ENCODE measurements around the gene IL10RB. TPM values are rescaled to one million over a fixed set of nuclear protein-coding genes. Genes with fewer than 3 reads are reported as not detected.

The IL10RB gene
- total and polyA plus RNA-seq, 4 donors = 26.7 to 89.1 (median 42.9) TPM

GRCh38 chr21:33291686-33292085 is 25.5 kb downstream of the IL10RB start:
- Histone ChIP-seq H3K4me3 (no peak overlapping the region), H3K9ac (ENCODE audit: insufficient read depth in 1 of 2, low read length in 2 of 2) (no peak overlapping the region), H3K27me3 (ENCODE audit: control insufficient read depth in 3 of 3, insufficient read depth in 3 of 3, low read length in 2 of 3) (no peaks in the 10 kb centered on the region), H3K36me3 (ENCODE audit: control insufficient read depth in 4 of 4, insufficient read depth in 4 of 4, low read length in 4 of 4) (peaks cover 0 to 31% (median 7%) of the 10 kb centered on the region in 4 donors), H3K4me1 (ENCODE audit: control insufficient read depth in 5 of 5, insufficient read depth in 5 of 5, low read length in 5 of 5) (peaks cover 0 to 17% (median 5%) of the 10 kb centered on the region in 5 donors), H3K9me3 (ENCODE audit: control insufficient read depth in 4 of 4, insufficient read depth in 3 of 4, low read length in 3 of 4) (no peaks in the 10 kb centered on the region), H3K27ac (ENCODE audit: low read depth in 1 of 2, low read length in 1 of 2) (no peak overlapping the region)
- DNase-seq = no peak
- ATAC-seq (ENCODE audit: insufficient read depth, low FRiP score) = no peak
- no peak for TF ChIP-seq CTCF (IDR thresholded peaks at IDR 0.05; ENCODE audit: control extremely low read depth, extremely low read depth)
- 97 to 98% methylated on average over 9 of the region's 9 CpGs for WGBS, 2 donors

GRCh38 chr21:33292724-33293123 is 26.6 kb downstream of the IL10RB start:
- no peak for DNase-seq
- no peak for TF ChIP-seq CTCF (IDR thresholded peaks at IDR 0.05; ENCODE audit: control extremely low read depth, extremely low read depth)
- Histone ChIP-seq H3K4me1 (ENCODE audit: control insufficient read depth in 5 of 5, insufficient read depth in 5 of 5, low read length in 5 of 5) (peaks cover 0 to 17% (median 0%) of the 10 kb centered on the region in 5 donors), H3K27me3 (ENCODE audit: control insufficient read depth in 3 of 3, insufficient read depth in 3 of 3, low read length in 2 of 3) (no peaks in the 10 kb centered on the region), H3K36me3 (ENCODE audit: control insufficient read depth in 4 of 4, insufficient read depth in 4 of 4, low read length in 4 of 4) (peaks cover 0 to 31% (median 7%) of the 10 kb centered on the region in 4 donors), H3K9me3 (ENCODE audit: control insufficient read depth in 4 of 4, insufficient read depth in 3 of 4, low read length in 3 of 4) (no peaks in the 10 kb centered on the region), H3K4me3 (no peak overlapping the region), H3K27ac (ENCODE audit: low read depth in 1 of 2, low read length in 1 of 2) (no peak overlapping the region), H3K9ac (ENCODE audit: insufficient read depth in 1 of 2, low read length in 2 of 2) (no peak overlapping the region)
- no peak for ATAC-seq (ENCODE audit: insufficient read depth, low FRiP score)
- 76 to 81% methylated on average over 5 of the region's 5 CpGs for WGBS, 2 donors

- H3K4me1 ChIP-seq (ENCODE audit: control insufficient read depth in 5 of 5, insufficient read depth in 5 of 5, low read length in 5 of 5) = peaks cover 0 to 17% (median 0%) of the 10 kb centered on the region in 5 donors
- 95 to 99% methylated on average over 7 of the region's 7 CpGs for WGBS, 2 donors
- no peak overlapping the region for H3K27ac ChIP-seq (ENCODE audit: low read depth in 1 of 2, low read length in 1 of 2)
- ATAC-seq (ENCODE audit: insufficient read depth, low FRiP score) = no peak
- H3K9ac ChIP-seq (ENCODE audit: insufficient read depth in 1 of 2, low read length in 2 of 2) = peak overlapping the region in 1 of 2 donors; percentile 34
- no peak overlapping the region for H3K4me3 ChIP-seq
- DNase-seq = no peak
- no peaks in the 10 kb centered on the region for H3K9me3 ChIP-seq (ENCODE audit: control insufficient read depth in 4 of 4, insufficient read depth in 3 of 4, low read length in 3 of 4)
- H3K36me3 ChIP-seq (ENCODE audit: control insufficient read depth in 4 of 4, insufficient read depth in 4 of 4, low read length in 4 of 4) = peaks cover 0 to 28% (median 7%) of the 10 kb centered on the region in 4 donors
- no peaks in the 10 kb centered on the region for H3K27me3 ChIP-seq (ENCODE audit: control insufficient read depth in 3 of 3, insufficient read depth in 3 of 3, low read length in 2 of 3)
- no peak for TF ChIP-seq CTCF (IDR thresholded peaks at IDR 0.05; ENCODE audit: control extremely low read depth, extremely low read depth)
These were observed 27.0 kb downstream of the IL10RB start for GRCh38 chr21:33293136-33293535.

GRCh38 chr21:33293811-33294216 is 27.6 kb downstream of the IL10RB start:
- no peaks in the 10 kb centered on the region for H3K27me3 ChIP-seq (ENCODE audit: control insufficient read depth in 3 of 3, insufficient read depth in 3 of 3, low read length in 2 of 3)
- ATAC-seq (ENCODE audit: insufficient read depth, low FRiP score) = no peak
- no peak overlapping the region for H3K9ac ChIP-seq (ENCODE audit: insufficient read depth in 1 of 2, low read length in 2 of 2)
- no peaks in the 10 kb centered on the region for H3K9me3 ChIP-seq (ENCODE audit: control insufficient read depth in 4 of 4, insufficient read depth in 3 of 4, low read length in 3 of 4)
- H3K4me1 ChIP-seq (ENCODE audit: control insufficient read depth in 5 of 5, insufficient read depth in 5 of 5, low read length in 5 of 5) = peaks cover 0 to 17% (median 0%) of the 10 kb centered on the region in 5 donors
- TF ChIP-seq CTCF (IDR thresholded peaks at IDR 0.05; ENCODE audit: control extremely low read depth, extremely low read depth) = no peak
- H3K36me3 ChIP-seq (ENCODE audit: control insufficient read depth in 4 of 4, insufficient read depth in 4 of 4, low read length in 4 of 4) = peaks cover 0 to 28% (median 6%) of the 10 kb centered on the region in 4 donors
- peak; percentile 33 to 62 (median 38) for DNase-seq
- no peak overlapping the region for H3K4me3 ChIP-seq
- 63 to 74% methylated on average over 7 of the region's 7 CpGs for WGBS, 2 donors
- peak overlapping the region in 1 of 2 donors; percentile 49 for H3K27ac ChIP-seq (ENCODE audit: low read depth in 1 of 2, low read length in 1 of 2)
